A549 (cell line): Measurements from ENCODE around the gene TRPM2.

Experiments
- CTCF ChIP-seq: fragments of >200 bp; sonication (Bioruptor Twin); formaldehyde crosslinking; IDR thresholded peaks from 3 replicates; pipeline ENCODE4 v1.5.1; 2016
- FOSB ChIP-seq: fragments of 250-450 bp; sonication (Bioruptor Pico); IDR thresholded peaks from 2 replicates; pipeline ENCODE4 v1.5.0; 2020; ENCODE audit warnings: mild to moderate bottlenecking, moderate library complexity
- POLR2A ChIP-seq: IDR thresholded peaks from 2 replicates; pipeline ENCODE4 v1.6.1; 2012; ENCODE audit warnings: mild to moderate bottlenecking, low read length
- REST ChIP-seq: fragments of 200-600 bp; sonication (generic); IDR thresholded peaks from 2 replicates; pipeline ENCODE4 v1.6.1; 2016; ENCODE audit warnings: antibody characterized with exemption, mild to moderate bottlenecking, moderate library complexity

GRCh38 chr21:44347911-44348451 is 5.4 kb upstream of the TRPM2 start:
- TF ChIP-seq POLR2A, result no peak
- no peak for TF ChIP-seq REST
- no peak for TF ChIP-seq CTCF
- no peak for TF ChIP-seq FOSB (CRISPR knock-in tag)
